Measurements from ENCODE around the gene PTPRT.

- no peak for TF ChIP-seq REST (IDR thresholded peaks at IDR 0.05; ENCODE audit: insufficient read depth in 1 of 2, low read depth in 2 of 2, low read length in 1 of 2)
- TF ChIP-seq CTCF (IDR thresholded peaks at IDR 0.05): no peak
- no peak for TF ChIP-seq POLR2AphosphoS5 (IDR thresholded peaks at IDR 0.05; ENCODE audit: low read depth, low read length)
Observed at GRCh38 chr20:42183147-42183546, 1006.6 kb downstream of the PTPRT start.

Data from Panc1 (cell line).